Measurements from ENCODE around the gene UXS1.

DNA sequence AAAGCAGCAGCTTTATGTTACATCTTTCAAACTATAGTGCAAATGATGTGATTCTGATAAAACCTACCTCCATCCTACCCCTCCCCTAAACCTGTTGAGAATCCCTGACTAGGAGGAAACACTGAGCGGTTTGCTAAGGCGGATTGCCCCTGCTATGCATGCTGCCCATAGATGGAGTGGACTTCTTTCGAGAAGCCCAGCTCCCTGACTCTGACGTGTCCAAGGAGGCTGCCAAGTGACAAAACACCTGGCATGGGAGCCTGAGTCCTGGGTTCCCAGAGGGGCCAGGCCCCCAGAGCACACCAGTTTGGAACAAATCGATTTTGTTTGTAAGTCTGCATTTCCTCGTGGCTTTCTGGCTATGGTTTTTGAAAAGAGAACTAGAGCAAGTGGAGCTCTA lies 1.4 kb upstream of the UXS1 start:
- TF ChIP-seq CTCF (IDR thresholded peaks at IDR 0.05) = no peak
- no peak for TF ChIP-seq EZH2phosphoT487 (IDR thresholded peaks at IDR 0.05)

All from neural progenitor cell (in vitro differentiated cells).